ENCODE data around the gene DIS3L2.

DIS3L2 gene

DNA sequence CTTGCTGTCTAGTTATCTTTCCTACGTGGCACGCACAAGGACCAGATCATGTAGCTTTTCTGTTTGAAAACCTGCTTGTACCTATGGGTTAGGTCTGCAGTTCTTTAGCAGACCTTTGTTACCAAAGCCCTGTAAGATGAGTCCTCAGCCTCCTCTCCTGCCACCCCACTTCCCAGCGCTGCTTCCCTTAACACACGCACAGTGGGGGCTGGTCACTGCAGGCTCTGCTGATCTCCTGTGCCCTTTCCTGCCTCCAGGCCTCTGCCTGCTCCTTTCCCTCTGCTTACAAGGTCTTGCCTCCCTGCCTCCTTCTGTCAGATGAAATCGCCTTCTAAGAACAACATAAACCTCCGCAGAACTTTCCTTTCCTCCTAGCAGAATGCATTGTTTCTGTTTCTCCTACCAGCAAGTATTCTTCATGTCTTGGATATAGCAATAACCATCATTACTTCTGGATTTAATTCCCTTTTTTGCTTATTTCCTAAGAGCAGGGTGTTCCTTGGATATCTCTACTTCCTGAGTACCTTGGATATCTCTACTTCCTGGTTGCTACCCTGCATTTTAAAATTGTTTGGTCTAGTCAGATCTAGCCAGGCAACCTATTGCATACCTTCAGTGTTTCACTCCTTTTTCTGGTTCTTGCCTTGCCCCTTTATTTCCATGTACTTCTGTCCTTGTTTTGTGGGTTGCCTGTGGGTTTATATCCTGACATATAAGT is 257.4 kb downstream of the DIS3L2 start:
- no peaks in the 10 kb centered on the region for H3K9me3 ChIP-seq (ENCODE audit: low read length)
- no peak overlapping the region for H2AFZ ChIP-seq (ENCODE audit: low read depth, low read length)
- H3K36me3 ChIP-seq (ENCODE audit: insufficient read depth, low read length): no peaks in the 10 kb centered on the region
- no peaks in the 10 kb centered on the region for H3K27me3 ChIP-seq (ENCODE audit: insufficient read depth, low read length)
- no peak overlapping the region for H3K4me3 ChIP-seq (ENCODE audit: low read length)
- H3K4me1 ChIP-seq (ENCODE audit: insufficient read depth, low read length): no peaks in the 10 kb centered on the region

DNA sequence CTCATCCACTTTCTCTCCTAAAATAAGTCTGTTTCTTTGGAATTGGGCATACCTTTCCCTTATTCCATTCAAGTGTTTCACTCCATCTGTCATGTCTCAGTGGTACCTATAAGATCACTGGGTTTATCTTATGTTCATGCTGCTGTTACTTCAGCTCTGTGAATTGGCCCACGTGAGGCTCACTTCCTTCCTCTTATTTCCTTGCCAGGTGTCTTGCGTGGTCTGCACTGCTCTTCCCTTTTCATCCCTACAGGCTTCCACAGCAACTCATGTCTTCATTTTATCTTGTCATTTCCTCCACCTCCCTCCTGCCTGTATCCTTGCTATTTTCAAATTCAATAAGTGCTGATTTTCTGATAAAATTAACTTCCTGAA is 258.0 kb downstream of the DIS3L2 start:
- Histone ChIP-seq H2AFZ (ENCODE audit: low read depth, low read length) (no peak overlapping the region), H3K36me3 (ENCODE audit: insufficient read depth, low read length) (no peaks in the 10 kb centered on the region), H3K4me1 (ENCODE audit: insufficient read depth, low read length) (no peaks in the 10 kb centered on the region), H3K27me3 (ENCODE audit: insufficient read depth, low read length) (no peaks in the 10 kb centered on the region), H3K4me3 (ENCODE audit: low read length) (no peak overlapping the region), H3K9me3 (ENCODE audit: low read length) (no peaks in the 10 kb centered on the region)

DNA sequence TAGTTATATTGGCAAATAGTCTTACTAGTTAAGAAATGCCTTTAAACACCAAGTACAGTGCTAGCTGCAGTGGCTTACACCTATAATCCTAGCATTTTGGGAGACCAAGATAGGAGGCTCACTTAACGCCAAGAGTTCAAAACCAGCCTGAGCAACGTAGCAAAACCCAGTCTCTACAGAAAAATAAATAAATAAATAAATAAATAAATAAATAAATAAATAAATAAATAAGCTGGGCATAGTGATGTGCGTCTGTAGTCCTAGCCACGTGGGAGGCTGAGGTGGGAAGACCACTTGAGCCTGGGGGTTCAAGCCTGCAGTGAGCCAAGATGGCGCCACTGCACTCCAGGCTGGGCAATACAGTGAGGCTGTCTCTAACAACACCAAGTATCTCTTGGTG is 258.4 kb downstream of the DIS3L2 start:
- Histone ChIP-seq H3K9me3 (ENCODE audit: low read length) (no peaks in the 10 kb centered on the region), H3K4me1 (ENCODE audit: insufficient read depth, low read length) (no peaks in the 10 kb centered on the region), H3K4me3 (ENCODE audit: low read length) (no peak overlapping the region), H3K27me3 (ENCODE audit: insufficient read depth, low read length) (no peaks in the 10 kb centered on the region), H3K36me3 (ENCODE audit: insufficient read depth, low read length) (no peaks in the 10 kb centered on the region), H2AFZ (ENCODE audit: low read depth, low read length) (no peak overlapping the region)

DNA sequence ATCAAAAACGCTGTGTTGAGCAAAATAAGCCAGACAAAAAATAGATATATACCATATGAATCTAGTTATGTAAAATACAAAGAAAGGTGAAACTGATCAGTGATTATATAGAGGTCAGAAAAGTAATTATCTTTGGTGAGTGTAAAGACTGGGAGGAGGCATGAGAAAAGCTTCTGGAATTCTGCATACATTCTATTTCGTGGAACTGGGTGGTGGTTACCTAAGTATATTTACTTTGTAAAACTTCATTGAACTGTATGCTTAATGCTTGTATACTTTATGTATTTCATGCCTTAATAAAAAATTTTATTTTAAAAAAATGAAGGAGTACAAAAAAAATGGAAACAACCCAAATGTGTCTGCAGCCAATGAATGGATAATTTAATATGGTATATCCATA is 263.9 kb downstream of the DIS3L2 start:
- no peaks in the 10 kb centered on the region for H3K36me3 ChIP-seq (ENCODE audit: insufficient read depth, low read length)
- no peak overlapping the region for H3K4me3 ChIP-seq (ENCODE audit: low read length)
- H3K4me1 ChIP-seq (ENCODE audit: insufficient read depth, low read length): no peaks in the 10 kb centered on the region
- no peaks in the 10 kb centered on the region for H3K9me3 ChIP-seq (ENCODE audit: low read length)
- no peak overlapping the region for H2AFZ ChIP-seq (ENCODE audit: low read depth, low read length)
- H3K27me3 ChIP-seq (ENCODE audit: insufficient read depth, low read length): no peaks in the 10 kb centered on the region

DNA sequence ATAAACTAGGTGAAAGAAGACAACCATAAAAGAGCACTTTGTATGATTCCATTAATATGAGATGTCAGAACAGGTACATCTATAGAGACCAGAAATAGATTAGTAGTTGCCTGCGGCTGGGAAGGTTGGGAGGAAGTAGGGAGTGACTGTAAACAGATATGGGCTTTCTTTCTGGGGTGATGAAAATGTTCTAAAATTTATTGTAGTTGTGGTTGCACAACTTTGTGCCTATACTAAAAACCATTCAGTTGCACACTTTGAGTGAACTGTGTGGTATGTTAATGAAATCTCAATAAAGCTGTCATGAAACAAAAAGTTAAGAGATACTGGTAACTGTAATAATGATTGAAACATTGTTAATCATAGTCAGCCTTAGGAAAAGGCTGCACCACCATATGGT is 264.4 kb downstream of the DIS3L2 start:
- no peak overlapping the region for H2AFZ ChIP-seq (ENCODE audit: low read depth, low read length)
- H3K27me3 ChIP-seq (ENCODE audit: insufficient read depth, low read length): no peaks in the 10 kb centered on the region
- H3K4me3 ChIP-seq (ENCODE audit: low read length): no peak overlapping the region
- no peaks in the 10 kb centered on the region for H3K9me3 ChIP-seq (ENCODE audit: low read length)
- no peaks in the 10 kb centered on the region for H3K4me1 ChIP-seq (ENCODE audit: insufficient read depth, low read length)
- no peaks in the 10 kb centered on the region for H3K36me3 ChIP-seq (ENCODE audit: insufficient read depth, low read length)

DNA sequence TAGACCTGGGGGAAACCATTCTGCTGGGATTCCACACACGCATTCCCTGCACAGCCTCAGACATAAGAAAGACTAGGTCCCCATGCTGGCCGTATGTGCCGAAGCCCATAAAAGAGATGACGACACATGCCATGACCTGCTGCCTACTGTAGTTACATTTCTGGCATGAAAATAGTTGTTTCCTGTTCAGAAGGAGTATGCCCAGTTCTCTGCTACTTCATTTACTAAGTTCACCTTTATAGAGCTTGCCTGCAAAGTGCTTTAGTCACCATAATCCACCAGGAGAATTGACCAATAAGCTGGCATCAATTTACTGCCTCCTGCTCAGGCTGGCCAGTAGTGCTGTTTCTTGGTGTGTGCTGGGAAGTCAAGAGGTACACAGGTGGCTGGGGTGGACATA is 266.8 kb downstream of the DIS3L2 start:
- H3K4me3 ChIP-seq (ENCODE audit: low read length): no peak overlapping the region
- H3K36me3 ChIP-seq (ENCODE audit: insufficient read depth, low read length): no peaks in the 10 kb centered on the region
- H2AFZ ChIP-seq (ENCODE audit: low read depth, low read length): no peak overlapping the region
- no peaks in the 10 kb centered on the region for H3K27me3 ChIP-seq (ENCODE audit: insufficient read depth, low read length)
- no peaks in the 10 kb centered on the region for H3K9me3 ChIP-seq (ENCODE audit: low read length)
- peaks cover 10% of the 10 kb centered on the region for H3K4me1 ChIP-seq (ENCODE audit: insufficient read depth, low read length)

DNA sequence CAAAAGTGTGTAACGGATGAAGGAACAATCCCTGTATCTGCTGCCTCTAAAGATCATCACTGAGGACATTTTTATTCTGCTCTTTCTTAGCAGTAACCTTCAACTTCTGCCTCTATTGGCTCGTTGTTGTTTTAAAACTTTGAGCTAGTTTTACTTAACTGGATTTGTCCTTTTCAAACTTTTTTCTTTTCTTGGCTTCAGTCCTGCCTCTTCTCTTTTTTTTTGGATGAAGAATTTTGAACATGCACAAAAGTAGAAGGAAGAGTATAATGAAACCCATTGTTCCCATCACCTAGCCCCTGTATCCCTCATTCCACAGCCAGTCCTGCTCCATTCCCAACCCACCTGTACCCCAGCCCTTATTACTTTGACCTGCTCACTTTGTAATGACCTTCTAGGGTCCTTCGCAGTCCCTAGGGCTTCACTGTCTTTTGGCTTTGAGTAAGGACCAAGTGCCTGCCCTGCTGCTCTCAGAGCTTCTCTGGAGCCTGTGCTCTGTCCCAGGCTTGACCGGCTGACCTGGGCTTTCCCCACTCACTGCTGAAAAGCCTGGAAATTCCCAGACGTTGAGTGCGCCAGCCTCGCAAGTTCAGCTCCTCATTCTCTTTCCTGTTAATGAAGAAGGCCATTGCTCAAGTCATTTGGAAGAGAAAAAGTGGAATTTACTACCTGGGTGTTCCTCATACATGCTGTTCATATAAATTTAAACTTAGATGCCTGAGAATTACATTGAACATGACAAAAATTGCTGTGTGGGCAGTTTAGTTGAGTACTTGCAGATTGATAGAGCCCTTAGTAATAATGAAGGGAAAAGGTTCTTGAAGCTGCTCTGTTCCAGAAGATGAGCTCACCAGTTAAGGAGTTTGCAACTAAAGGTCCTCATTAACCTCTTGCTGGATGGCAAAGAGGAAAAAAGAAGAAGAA is 267.7 kb downstream of the DIS3L2 start:
- no peaks in the 10 kb centered on the region for H3K9me3 ChIP-seq (ENCODE audit: low read length)
- peaks cover 10% of the 10 kb centered on the region for H3K4me1 ChIP-seq (ENCODE audit: insufficient read depth, low read length)
- H3K36me3 ChIP-seq (ENCODE audit: insufficient read depth, low read length): no peaks in the 10 kb centered on the region
- no peak overlapping the region for H3K4me3 ChIP-seq (ENCODE audit: low read length)
- H3K27me3 ChIP-seq (ENCODE audit: insufficient read depth, low read length): no peaks in the 10 kb centered on the region
- H2AFZ ChIP-seq (ENCODE audit: low read depth, low read length): no peak overlapping the region

DNA sequence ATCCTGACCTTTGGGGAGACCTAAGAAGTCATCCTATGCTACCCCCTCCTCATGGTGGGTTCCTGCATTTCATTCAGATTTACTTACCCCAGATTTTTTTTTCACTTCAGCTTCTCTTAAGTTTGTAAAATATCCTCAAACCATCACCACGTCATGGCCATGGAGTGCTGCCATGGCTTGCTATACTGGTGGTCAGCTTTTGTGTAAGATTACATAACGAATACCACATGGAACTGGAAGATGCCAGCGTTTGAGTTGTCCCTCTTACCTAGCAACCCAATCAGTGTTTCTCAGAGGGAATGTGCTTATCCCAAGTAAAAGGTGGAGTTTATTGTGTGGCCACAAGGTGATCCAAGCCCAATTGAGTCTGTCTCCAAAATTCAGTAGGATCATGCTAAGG is 268.4 kb downstream of the DIS3L2 start:
- Histone ChIP-seq H3K9me3 (ENCODE audit: low read length) (no peaks in the 10 kb centered on the region), H2AFZ (ENCODE audit: low read depth, low read length) (no peak overlapping the region), H3K36me3 (ENCODE audit: insufficient read depth, low read length) (no peaks in the 10 kb centered on the region), H3K27me3 (ENCODE audit: insufficient read depth, low read length) (no peaks in the 10 kb centered on the region), H3K4me1 (ENCODE audit: insufficient read depth, low read length) (peaks cover 10% of the 10 kb centered on the region), H3K4me3 (ENCODE audit: low read length) (no peak overlapping the region)

DNA sequence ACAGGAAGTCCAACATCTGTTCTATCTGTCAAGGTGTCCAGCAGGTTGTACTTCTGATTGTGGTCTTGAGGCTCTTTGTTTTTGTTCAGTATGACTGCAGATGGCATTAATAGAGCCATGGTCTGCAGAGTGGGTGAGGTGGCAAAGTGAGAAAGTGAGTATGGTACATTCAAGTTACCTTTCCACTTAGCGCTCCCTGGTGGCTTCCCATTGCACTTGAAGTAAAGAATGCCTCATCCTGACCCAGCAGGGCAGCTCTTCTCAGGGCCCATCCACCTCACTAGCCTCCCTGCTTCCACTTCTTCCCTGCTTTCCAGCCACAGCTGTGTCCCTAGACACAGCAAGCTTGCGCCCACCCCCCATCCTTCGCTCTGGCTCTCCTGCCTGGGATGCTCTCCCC is 269.0 kb downstream of the DIS3L2 start:
- Histone ChIP-seq H3K4me1 (ENCODE audit: insufficient read depth, low read length) (peaks cover 10% of the 10 kb centered on the region), H3K27me3 (ENCODE audit: insufficient read depth, low read length) (no peaks in the 10 kb centered on the region), H3K4me3 (ENCODE audit: low read length) (no peak overlapping the region)

DNA sequence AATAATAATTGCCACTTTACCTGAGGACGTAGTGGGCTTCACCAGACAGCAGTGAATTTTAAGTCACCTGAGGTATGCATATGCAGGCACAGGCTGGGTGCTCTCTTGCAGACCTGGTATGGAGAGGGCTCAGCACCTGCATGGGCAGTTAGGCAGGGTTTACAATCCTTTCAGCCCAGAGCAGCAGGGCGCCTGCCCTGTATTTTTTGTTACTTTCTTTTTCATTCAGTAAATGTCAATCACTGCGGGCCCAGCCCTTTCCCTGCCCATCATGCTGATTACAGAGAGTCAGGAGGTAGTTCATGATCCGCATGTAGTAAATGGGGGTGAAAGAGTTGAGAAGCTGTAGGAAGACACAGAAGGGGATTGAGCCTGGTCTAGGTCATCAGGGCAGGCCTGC is 270.0 kb downstream of the DIS3L2 start:
- Histone ChIP-seq H3K4me1 (ENCODE audit: insufficient read depth, low read length) (peaks cover 10% of the 10 kb centered on the region), H3K36me3 (ENCODE audit: insufficient read depth, low read length) (no peaks in the 10 kb centered on the region), H3K4me3 (ENCODE audit: low read length) (no peak overlapping the region), H2AFZ (ENCODE audit: low read depth, low read length) (no peak overlapping the region), H3K27me3 (ENCODE audit: insufficient read depth, low read length) (no peaks in the 10 kb centered on the region), H3K9me3 (ENCODE audit: low read length) (no peaks in the 10 kb centered on the region)

More for the DNA sequence above, 269.0 kb downstream of the DIS3L2 start:
- Histone ChIP-seq H3K9me3 (ENCODE audit: low read length) (no peaks in the 10 kb centered on the region), H3K36me3 (ENCODE audit: insufficient read depth, low read length) (no peaks in the 10 kb centered on the region), H2AFZ (ENCODE audit: low read depth, low read length) (no peak overlapping the region)

DNA sequence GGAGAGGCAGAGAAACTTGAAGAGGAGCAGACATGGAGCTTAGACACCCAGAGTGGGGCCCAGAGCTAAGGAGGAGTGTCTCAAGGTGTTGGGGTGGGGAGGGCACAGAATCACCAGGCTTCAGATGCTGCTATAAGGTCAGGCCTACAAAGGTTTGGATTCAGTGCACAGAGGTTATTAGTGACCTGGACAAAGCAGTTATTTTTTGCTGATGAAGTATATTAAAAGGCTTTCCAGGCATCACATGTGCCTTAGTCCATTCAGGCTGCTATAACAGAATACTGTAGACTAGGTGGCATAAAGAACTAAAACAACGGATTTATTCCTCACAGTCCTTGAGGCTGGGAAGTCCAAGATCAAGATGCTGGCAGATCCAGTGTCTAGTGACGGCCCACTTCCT is 271.4 kb downstream of the DIS3L2 start:
- no peaks in the 10 kb centered on the region for H3K9me3 ChIP-seq (ENCODE audit: low read length)
- H2AFZ ChIP-seq (ENCODE audit: low read depth, low read length): no peak overlapping the region
- peaks cover 10% of the 10 kb centered on the region for H3K4me1 ChIP-seq (ENCODE audit: insufficient read depth, low read length)
- H3K27me3 ChIP-seq (ENCODE audit: insufficient read depth, low read length): no peaks in the 10 kb centered on the region
- no peaks in the 10 kb centered on the region for H3K36me3 ChIP-seq (ENCODE audit: insufficient read depth, low read length)
- no peak overlapping the region for H3K4me3 ChIP-seq (ENCODE audit: low read length)

DNA sequence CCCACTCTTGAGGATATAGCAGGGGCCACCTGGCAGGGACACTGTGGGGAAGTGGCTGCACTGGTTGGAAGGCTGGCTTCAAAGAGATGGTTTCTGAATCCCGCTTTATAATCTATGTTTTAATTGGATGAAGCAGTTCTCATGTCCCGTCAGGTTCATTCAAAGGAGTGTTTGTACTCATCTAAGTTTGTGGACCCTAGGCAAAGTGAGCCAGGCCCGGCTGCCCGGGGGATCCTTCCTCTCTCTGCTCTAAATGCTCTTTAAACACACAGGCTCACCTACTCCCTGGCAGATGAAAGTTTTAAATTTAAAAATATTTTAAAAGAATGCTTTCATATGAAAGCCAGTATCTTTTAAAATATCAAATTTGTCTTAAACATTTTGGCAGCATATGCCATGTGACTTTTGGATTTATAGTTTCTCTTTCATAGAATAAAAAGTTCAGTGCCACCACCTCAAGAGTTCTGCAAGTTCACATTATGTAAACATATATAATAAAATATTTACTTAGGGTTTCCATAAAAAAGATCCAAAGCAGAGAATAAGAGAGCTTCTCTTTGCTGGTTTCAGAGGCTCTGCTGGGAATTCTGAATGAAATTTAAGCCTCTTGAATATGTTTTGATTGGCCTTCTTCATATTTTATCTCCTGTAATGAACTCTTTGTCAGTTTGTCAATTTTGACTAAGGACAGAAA is 273.6 kb downstream of the DIS3L2 start:
- no peaks in the 10 kb centered on the region for H3K36me3 ChIP-seq (ENCODE audit: insufficient read depth, low read length)
- no peak overlapping the region for H3K4me3 ChIP-seq (ENCODE audit: low read length)
- H2AFZ ChIP-seq (ENCODE audit: low read depth, low read length): no peak overlapping the region
- H3K9me3 ChIP-seq (ENCODE audit: low read length): no peaks in the 10 kb centered on the region
- H3K4me1 ChIP-seq (ENCODE audit: insufficient read depth, low read length): peaks cover 10% of the 10 kb centered on the region
- H3K27me3 ChIP-seq (ENCODE audit: insufficient read depth, low read length): no peaks in the 10 kb centered on the region

DNA sequence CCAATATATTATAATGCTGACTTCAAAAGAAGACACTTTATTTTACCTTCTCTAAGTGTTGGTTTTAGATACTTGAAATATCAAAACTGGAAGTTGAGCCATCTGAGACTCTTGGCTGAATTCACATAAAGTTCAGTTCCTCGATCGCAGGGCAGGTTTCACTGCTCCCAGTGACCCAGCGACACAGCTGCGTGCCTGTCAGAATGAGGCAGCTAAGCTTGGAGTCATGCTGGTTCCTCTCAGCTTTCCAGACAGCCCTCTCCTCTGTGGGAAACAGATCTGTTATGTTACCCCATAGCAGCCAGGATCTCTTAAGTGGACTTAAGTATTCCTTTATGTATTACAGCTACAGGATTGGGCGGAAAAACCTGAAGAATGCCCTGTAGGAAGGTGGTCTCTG is 274.2 kb downstream of the DIS3L2 start:
- no peaks in the 10 kb centered on the region for H3K9me3 ChIP-seq (ENCODE audit: low read length)
- peaks cover 10% of the 10 kb centered on the region for H3K4me1 ChIP-seq (ENCODE audit: insufficient read depth, low read length)
- no peak overlapping the region for H2AFZ ChIP-seq (ENCODE audit: low read depth, low read length)
- no peak overlapping the region for H3K4me3 ChIP-seq (ENCODE audit: low read length)
- no peaks in the 10 kb centered on the region for H3K27me3 ChIP-seq (ENCODE audit: insufficient read depth, low read length)
- no peaks in the 10 kb centered on the region for H3K36me3 ChIP-seq (ENCODE audit: insufficient read depth, low read length)

Data from neuron (in vitro differentiated cells).